GM23248 (cell line): ENCODE data around the gene BRAT1. TPM values are rescaled to one million over a fixed set of nuclear protein-coding genes. Genes with fewer than 3 reads are reported as not detected.

Source experiments
- DNase-seq: peaks from one replicate; pipeline ENCODE4 v3.0.0-alpha.2; 2015
- H2AFZ ChIP-seq: fragments of 200-600 bp; sonication (generic); 2 replicates; pipeline ENCODE4 v1.6.1; 2016; ENCODE audit warnings: antibody characterized with exemption
- H3F3A ChIP-seq: fragments of 200-600 bp; sonication (generic); 2 replicates; pipeline ENCODE4 v1.6.1; 2016; ENCODE audit warnings: mild to moderate bottlenecking, antibody characterized with exemption, mixed run types; ENCODE audit not compliant: insufficient read depth
- H3K27ac ChIP-seq: fragments of 200-600 bp; sonication (generic); 2 replicates; pipeline ENCODE4 v1.5.1; 2016; ENCODE audit warnings: mild to moderate bottlenecking
- H3K27me3 ChIP-seq: fragments of 200-600 bp; sonication (generic); replicated peaks from 2 replicates; pipeline ENCODE4 v1.6.1; 2016; ENCODE audit warnings: mild to moderate bottlenecking; ENCODE audit not compliant: insufficient read depth
- H3K36me3 ChIP-seq: fragments of 200-600 bp; sonication (generic); 2 replicates; pipeline ENCODE4 v1.6.1; 2016; ENCODE audit warnings: low read depth, mild to moderate bottlenecking
- H3K4me1 ChIP-seq: fragments of 200-600 bp; sonication (generic); 2 replicates; pipeline ENCODE4 v1.6.1; 2016; ENCODE audit warnings: mild to moderate bottlenecking; ENCODE audit not compliant: insufficient read depth
- H3K4me2 ChIP-seq: fragments of 200-600 bp; sonication (generic); one replicate; pipeline ENCODE4 v1.6.1; 2016; ENCODE audit warnings: mild to moderate bottlenecking; ENCODE audit not compliant: unreplicated experiment
- H3K4me3 ChIP-seq: fragments of 200-600 bp; sonication (generic); 2 replicates; pipeline ENCODE4 v1.5.1; 2016; ENCODE audit warnings: mild to moderate bottlenecking
- H3K79me2 ChIP-seq: fragments of 200-600 bp; sonication (generic); 2 replicates; pipeline ENCODE4 v1.6.1; 2016; ENCODE audit warnings: mild to moderate bottlenecking; ENCODE audit not compliant: insufficient read depth
- H3K9ac ChIP-seq: fragments of 200-600 bp; sonication (generic); 2 replicates; pipeline ENCODE4 v1.6.1; 2016; ENCODE audit warnings: mild to moderate bottlenecking
- H3K9me2 ChIP-seq: fragments of 200-600 bp; sonication (generic); 2 replicates; pipeline ENCODE4 v1.6.1; 2016; ENCODE audit warnings: mixed run types, mild to moderate bottlenecking, moderate library complexity; ENCODE audit not compliant: insufficient read depth
- H3K9me3 ChIP-seq: fragments of 200-600 bp; sonication (generic); one replicate; pipeline ENCODE4 v1.6.1; 2017; ENCODE audit warnings: low read depth
- H4K20me1 ChIP-seq: fragments of 200-600 bp; sonication (generic); 2 replicates; pipeline ENCODE4 v1.6.0; 2016; ENCODE audit not compliant: insufficient read depth
- EZH2 ChIP-seq: fragments of 200-600 bp; sonication (generic); IDR thresholded peaks from 2 replicates; pipeline ENCODE4 v1.6.1; 2018; ENCODE audit warnings: antibody characterized with exemption, mild to moderate bottlenecking; ENCODE audit not compliant: insufficient read depth, poor library complexity, severe bottlenecking
- EZH2phosphoT487 ChIP-seq: fragments of 200-600 bp; sonication (generic); IDR thresholded peaks from 2 replicates; pipeline ENCODE4 v1.6.1; 2018; ENCODE audit warnings: antibody characterized with exemption, moderate library complexity, mild to moderate bottlenecking, low read depth; ENCODE audit not compliant: insufficient read depth
- WGBS, 2 experiments: methylation state at CpG; one replicate each; pipeline ENCODE4 v1.1.6; 2015 to 2017; ENCODE audit warnings: low lambda C conversion rate in 2 of 2, low coverage in 1 of 2; ENCODE audit errors: missing lambda C conversion rate in 2 of 2; 5-methylcytosine and 5-hydroxymethylcytosine counted together
- in situ Hi-C: fragments of 300-500 bp; cut with MboI; formaldehyde crosslinking; loops from 2 replicates; pipeline ENCODE4 v1.15.0; 2020
- polyA plus RNA-seq: library from polyadenylated mRNA; unstranded; fragments of >200 nt; fragmentation: Nextera tagmentation; extraction: Ambion mirVana; gene quantifications from 2 replicates; pipeline ENCODE4 v1.2.1, GENCODE V29; 2016
- total RNA-seq: library from RNA; depleted of rRNA; stranded (reverse); fragments of >200 nt; shearing (Covaris generic); gene quantifications from 2 replicates; pipeline ENCODE4 v1.2.3, GENCODE V29; 2014

Gene BRAT1
- total and polyA plus RNA-seq, 2 experiments from 2014 or later: 28.6 to 39.7 TPM

- no peaks in the 10 kb centered on the region for H4K20me1 ChIP-seq
- no peak overlapping the region for H3K4me2 ChIP-seq
- no peaks in the 10 kb centered on the region for H3K36me3 ChIP-seq
- in situ Hi-C loops: no loop called here
- peaks cover 27% of the 10 kb centered on the region for H3K4me1 ChIP-seq
- 88 to 94% methylated on average over 9 of the region's 9 CpGs for WGBS, 2 experiments
- no peaks in the 10 kb centered on the region for H3K9me2 ChIP-seq
- no peaks in the 10 kb centered on the region for H3F3A ChIP-seq
- no peaks in the 10 kb centered on the region for H3K27me3 ChIP-seq
- no peak overlapping the region for H3K27ac ChIP-seq
- H3K9ac ChIP-seq: no peak overlapping the region
- H3K9me3 ChIP-seq: no peaks in the 10 kb centered on the region
- no peaks in the 10 kb centered on the region for H3K79me2 ChIP-seq
- no peak for DNase-seq
- H3K4me3 ChIP-seq: no peak overlapping the region
- H2AFZ ChIP-seq: no peak overlapping the region
- TF ChIP-seq EZH2phosphoT487 (no peak), EZH2 (no peak)
These were observed 40.6 kb downstream of the BRAT1 start for GRCh38 chr7:2514473-2515423.

GRCh38 chr7:2513702-2514101 is 41.6 kb downstream of the BRAT1 start:
- Histone ChIP-seq H4K20me1 (no peaks in the 10 kb centered on the region), H3K4me2 (no peak overlapping the region), H3K4me3 (no peak overlapping the region), H3K79me2 (no peaks in the 10 kb centered on the region), H3F3A (0 out of 2 replicates have a peak, but pooled peaks cover 4% of the 10 kb centered on the region), H3K9me2 (no peaks in the 10 kb centered on the region), H3K9ac (no peak overlapping the region), H3K4me1 (peaks cover 32% of the 10 kb centered on the region), H3K27me3 (no peaks in the 10 kb centered on the region), H3K36me3 (no peaks in the 10 kb centered on the region), H2AFZ (no peak overlapping the region), H3K27ac (no peak overlapping the region), H3K9me3 (no peaks in the 10 kb centered on the region)
- TF ChIP-seq EZH2phosphoT487: no peak
- TF ChIP-seq EZH2: no peak
- in situ Hi-C loops: no loop called here
- no peak for DNase-seq
- WGBS, 2 experiments: 89 to 91% methylated on average over 6 to 7 of the region's 7 CpGs

- 52 to 84% methylated on average over 3 of the region's 3 CpGs for WGBS, 2 experiments
- no peaks in the 10 kb centered on the region for H3K36me3 ChIP-seq
- H4K20me1 ChIP-seq: no peaks in the 10 kb centered on the region
- no peak for TF ChIP-seq EZH2
- no peak for TF ChIP-seq EZH2phosphoT487
- no peak overlapping the region for H3K9ac ChIP-seq
- in situ Hi-C loops: no loop called here
- H3K4me3 ChIP-seq: no peak overlapping the region
- H3K9me2 ChIP-seq: no peaks in the 10 kb centered on the region
- peaks cover 27% of the 10 kb centered on the region for H3K4me1 ChIP-seq
- H3K27ac ChIP-seq: no peak overlapping the region
- H3F3A ChIP-seq: 0 out of 2 replicates have a peak, but pooled peaks cover 5% of the 10 kb centered on the region
- no peak for DNase-seq
- no peak overlapping the region for H3K4me2 ChIP-seq
- H3K79me2 ChIP-seq: no peaks in the 10 kb centered on the region
- no peaks in the 10 kb centered on the region for H3K27me3 ChIP-seq
- H2AFZ ChIP-seq: no peak overlapping the region
- no peaks in the 10 kb centered on the region for H3K9me3 ChIP-seq
These were observed 42.6 kb downstream of the BRAT1 start for GRCh38 chr7:2512713-2513112.

GRCh38 chr7:2512179-2512661 is 43.1 kb downstream of the BRAT1 start:
- Histone ChIP-seq H3K9me2 (no peaks in the 10 kb centered on the region), H3K4me1 (peaks cover 22% of the 10 kb centered on the region), H3K4me2 (no peak overlapping the region), H3K79me2 (no peaks in the 10 kb centered on the region), H3F3A (0 out of 2 replicates have a peak, but pooled peaks cover 5% of the 10 kb centered on the region), H3K4me3 (no peak overlapping the region), H3K36me3 (no peaks in the 10 kb centered on the region), H3K27me3 (no peaks in the 10 kb centered on the region), H4K20me1 (no peaks in the 10 kb centered on the region), H3K9me3 (no peaks in the 10 kb centered on the region), H2AFZ (no peak overlapping the region), H3K27ac (no peak overlapping the region), H3K9ac (no peak overlapping the region)
- peak; percentile 59 for DNase-seq
- WGBS, 2 experiments: 46% methylated on average over 11 to 12 of the region's 12 CpGs
- no peak for TF ChIP-seq EZH2
- TF ChIP-seq EZH2phosphoT487: no peak
- in situ Hi-C loops: no loop called here
